WTC11 (cell line): ENCODE results near the gene DFFB. TPM values are rescaled to one million over a fixed set of nuclear protein-coding genes. Genes with fewer than 3 reads are reported as not detected.

ENCODE experiments used
- ATAC-seq: fragments of 200-7000 bp; cut with Tn5 transposase; 2 replicates; pipeline ENCODE4 v1.10.0; 2021; ENCODE audit warnings: mild to moderate bottlenecking, moderate library complexity
- CTCF ChIA-PET: fragments of 300-600 bp; sonication (Branson Sonifier 250); formaldehyde crosslinking; loops from one replicate; lab custom pipeline; 2021; ENCODE audit warnings: antibody characterized with exemption; lab: Charles Lee
- POLR2A ChIA-PET: fragments of 350-600 bp; sonication (Branson Sonifier 250); formaldehyde crosslinking; loops from one replicate; lab custom pipeline; 2021; ENCODE audit warnings: antibody characterized with exemption; lab: Charles Lee
- DNase-seq: peaks from one replicate; pipeline ENCODE4 v3.0.0; 2021; ENCODE audit warnings: low spot score
- H3K27ac Mint-ChIP-seq: 2 replicates; pipeline ENCODE4 v1.8.0; 2021; ENCODE audit warnings: mixed read lengths
- H3K27me3 Mint-ChIP-seq: 2 replicates; pipeline ENCODE4 v1.8.0; 2021; ENCODE audit warnings: low read depth, mild to moderate bottlenecking, moderate library complexity, mixed read lengths
- H3K36me3 Mint-ChIP-seq: 2 replicates; pipeline ENCODE4 v1.8.0; 2021; ENCODE audit warnings: mixed read lengths
- H3K4me1 Mint-ChIP-seq: 2 replicates; pipeline ENCODE4 v1.8.0; 2022; ENCODE audit warnings: mixed read lengths
- H3K4me3 Mint-ChIP-seq: 2 replicates; pipeline ENCODE4 v1.8.0; 2021; ENCODE audit warnings: mild to moderate bottlenecking, moderate library complexity, mixed read lengths
- H3K9me3 Mint-ChIP-seq: 2 replicates; pipeline ENCODE4 v1.8.0; 2021; ENCODE audit warnings: mixed read lengths
- ATF2 ChIP-seq: sonication (generic); formaldehyde crosslinking; IDR thresholded peaks from 2 replicates; pipeline ENCODE4 v1.8.1; 2022; ENCODE audit warnings: low read depth, missing genetic modification reagents, borderline replicate concordance
- ATF3 ChIP-seq: sonication (generic); formaldehyde crosslinking; conservative IDR thresholded peaks from 2 replicates; pipeline ENCODE4 v1.8.1; 2022; ENCODE audit warnings: mild to moderate bottlenecking, missing genetic modification reagents
- CBFB ChIP-seq: sonication (generic); formaldehyde crosslinking; IDR thresholded peaks from 2 replicates; pipeline ENCODE4 v1.8.1; 2022; ENCODE audit warnings: mild to moderate bottlenecking, low read depth, missing genetic modification reagents
- ELF4 ChIP-seq: sonication (generic); formaldehyde crosslinking; IDR thresholded peaks from 2 replicates; pipeline ENCODE4 v1.8.1; 2022; ENCODE audit warnings: low read depth, mild to moderate bottlenecking, moderate library complexity, missing genetic modification reagents
- ESRRA ChIP-seq: sonication (generic); formaldehyde crosslinking; IDR thresholded peaks from 2 replicates; pipeline ENCODE4 v1.8.1; 2022; ENCODE audit warnings: mild to moderate bottlenecking, missing genetic modification reagents, borderline replicate concordance
- IRF2 ChIP-seq: sonication (generic); formaldehyde crosslinking; IDR thresholded peaks from 2 replicates; pipeline ENCODE4 v1.8.0; 2022; ENCODE audit warnings: low read depth, missing genetic modification reagents, borderline replicate concordance
- KAT7 ChIP-seq: sonication (generic); formaldehyde crosslinking; IDR thresholded peaks from 2 replicates; pipeline ENCODE4 v1.8.1; 2023; ENCODE audit warnings: missing genetic modification reagents, mild to moderate bottlenecking, borderline replicate concordance
- MYBL2 ChIP-seq: sonication (generic); formaldehyde crosslinking; IDR thresholded peaks from 2 replicates; pipeline ENCODE4 v1.8.1; 2023; ENCODE audit warnings: mild to moderate bottlenecking, moderate library complexity, missing genetic modification reagents
- RELA ChIP-seq: sonication (generic); formaldehyde crosslinking; IDR thresholded peaks from 2 replicates; pipeline ENCODE4 v1.8.1; 2022; ENCODE audit warnings: missing genetic modification reagents, mild to moderate bottlenecking, borderline replicate concordance
- TEAD1 ChIP-seq: sonication (generic); formaldehyde crosslinking; IDR thresholded peaks from 2 replicates; pipeline ENCODE4 v1.8.0; 2022; ENCODE audit warnings: mild to moderate bottlenecking, missing genetic modification reagents
- TP53 ChIP-seq: sonication (generic); formaldehyde crosslinking; IDR thresholded peaks from 2 replicates; pipeline ENCODE4 v1.8.1; 2023; ENCODE audit warnings: mild to moderate bottlenecking, missing genetic modification reagents
- ZBTB21 ChIP-seq: sonication (generic); formaldehyde crosslinking; IDR thresholded peaks from 2 replicates; pipeline ENCODE4 v1.8.1; 2023; ENCODE audit warnings: mild to moderate bottlenecking, missing genetic modification reagents, borderline replicate concordance
- ZBTB43 ChIP-seq: sonication (generic); formaldehyde crosslinking; IDR thresholded peaks from 2 replicates; pipeline ENCODE4 v1.8.1; 2023; ENCODE audit warnings: mild to moderate bottlenecking, missing genetic modification reagents
- ZNF121 ChIP-seq: sonication (generic); formaldehyde crosslinking; IDR thresholded peaks from 2 replicates; pipeline ENCODE4 v1.8.0; 2023; ENCODE audit warnings: missing genetic modification reagents
- ZNF219 ChIP-seq: sonication (generic); formaldehyde crosslinking; IDR thresholded peaks from 2 replicates; pipeline ENCODE4 v1.8.0; 2023; ENCODE audit warnings: missing genetic modification reagents, mild to moderate bottlenecking, borderline replicate concordance
- ZNF263 ChIP-seq: sonication (generic); formaldehyde crosslinking; IDR thresholded peaks from 2 replicates; pipeline ENCODE4 v1.8.1; 2022; ENCODE audit warnings: low read depth, mild to moderate bottlenecking, moderate library complexity, missing genetic modification reagents
- ZNF317 ChIP-seq: sonication (generic); formaldehyde crosslinking; IDR thresholded peaks from 2 replicates; pipeline ENCODE4 v1.8.1; 2023; ENCODE audit warnings: low read depth, mild to moderate bottlenecking, moderate library complexity, missing genetic modification reagents, borderline replicate concordance
- ZNF425 ChIP-seq: fragments of 250-450 bp; sonication (Bioruptor Pico); conservative IDR thresholded peaks from 2 replicates; pipeline ENCODE4 v1.9.0; 2021; ENCODE audit warnings: mild to moderate bottlenecking
- ZNF512 ChIP-seq: sonication (generic); formaldehyde crosslinking; IDR thresholded peaks from 2 replicates; pipeline ENCODE4 v1.8.1; 2022; ENCODE audit warnings: missing genetic modification reagents, borderline replicate concordance
- ZNF671 ChIP-seq: fragments of 250-450 bp; sonication (Bioruptor Pico); IDR thresholded peaks from 2 replicates; pipeline ENCODE4 v1.8.0; 2021; ENCODE audit warnings: mild to moderate bottlenecking
- total RNA-seq: library from RNA; stranded (reverse); gene quantifications from 3 replicates; pipeline ENCODE4 v1.2.3, GENCODE V29; 2021
- TF ChIP-seq, protein P1 (sequence below): sonication (generic); formaldehyde crosslinking; IDR thresholded peaks from 2 replicates; pipeline ENCODE4 v1.8.1; 2023; ENCODE audit warnings: mild to moderate bottlenecking, missing genetic modification reagents, borderline replicate concordance

The DFFB gene
- total RNA-seq, 1 experiment from 2014 or later, result 9.2 TPM

GRCh38 chr1:3911981-3912808 lies 54.9 kb downstream of the DFFB start (continued):
- TF ChIP-seq, protein P1, sequence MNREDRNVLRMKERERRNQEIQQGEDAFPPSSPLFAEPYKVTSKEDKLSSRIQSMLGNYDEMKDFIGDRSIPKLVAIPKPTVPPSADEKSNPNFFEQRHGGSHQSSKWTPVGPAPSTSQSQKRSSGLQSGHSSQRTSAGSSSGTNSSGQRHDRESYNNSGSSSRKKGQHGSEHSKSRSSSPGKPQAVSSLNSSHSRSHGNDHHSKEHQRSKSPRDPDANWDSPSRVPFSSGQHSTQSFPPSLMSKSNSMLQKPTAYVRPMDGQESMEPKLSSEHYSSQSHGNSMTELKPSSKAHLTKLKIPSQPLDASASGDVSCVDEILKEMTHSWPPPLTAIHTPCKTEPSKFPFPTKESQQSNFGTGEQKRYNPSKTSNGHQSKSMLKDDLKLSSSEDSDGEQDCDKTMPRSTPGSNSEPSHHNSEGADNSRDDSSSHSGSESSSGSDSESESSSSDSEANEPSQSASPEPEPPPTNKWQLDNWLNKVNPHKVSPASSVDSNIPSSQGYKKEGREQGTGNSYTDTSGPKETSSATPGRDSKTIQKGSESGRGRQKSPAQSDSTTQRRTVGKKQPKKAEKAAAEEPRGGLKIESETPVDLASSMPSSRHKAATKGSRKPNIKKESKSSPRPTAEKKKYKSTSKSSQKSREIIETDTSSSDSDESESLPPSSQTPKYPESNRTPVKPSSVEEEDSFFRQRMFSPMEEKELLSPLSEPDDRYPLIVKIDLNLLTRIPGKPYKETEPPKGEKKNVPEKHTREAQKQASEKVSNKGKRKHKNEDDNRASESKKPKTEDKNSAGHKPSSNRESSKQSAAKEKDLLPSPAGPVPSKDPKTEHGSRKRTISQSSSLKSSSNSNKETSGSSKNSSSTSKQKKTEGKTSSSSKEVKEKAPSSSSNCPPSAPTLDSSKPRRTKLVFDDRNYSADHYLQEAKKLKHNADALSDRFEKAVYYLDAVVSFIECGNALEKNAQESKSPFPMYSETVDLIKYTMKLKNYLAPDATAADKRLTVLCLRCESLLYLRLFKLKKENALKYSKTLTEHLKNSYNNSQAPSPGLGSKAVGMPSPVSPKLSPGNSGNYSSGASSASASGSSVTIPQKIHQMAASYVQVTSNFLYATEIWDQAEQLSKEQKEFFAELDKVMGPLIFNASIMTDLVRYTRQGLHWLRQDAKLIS (CRISPR knock-in tag), result no peak
- no peak for TF ChIP-seq ZNF317
- no peak for TF ChIP-seq ZNF671 (CRISPR knock-in tag)

GRCh38 chr1:3912809-3913685 lies 55.8 kb downstream of the DFFB start:
- no peak for TF ChIP-seq ZNF219 (CRISPR knock-in tag)
- TF ChIP-seq IRF2 (CRISPR knock-in tag), result no peak
- TF ChIP-seq MYBL2 (CRISPR knock-in tag), result no peak
- TF ChIP-seq RELA (CRISPR knock-in tag), result no peak
- no peak for TF ChIP-seq ZNF263 (CRISPR knock-in tag)
- TF ChIP-seq ATF3, result no peak
- no peak for TF ChIP-seq ZNF425 (CRISPR knock-in tag)
- no peak for TF ChIP-seq KAT7 (CRISPR knock-in tag)
- no peak for TF ChIP-seq TEAD1
- no peak for TF ChIP-seq CBFB
- no peak for TF ChIP-seq ZNF121 (CRISPR knock-in tag)
- no peak for TF ChIP-seq ELF4 (CRISPR knock-in tag)
- TF ChIP-seq ZBTB21, result no peak
- TF ChIP-seq ZBTB43 (CRISPR knock-in tag), result no peak
- TF ChIP-seq ZNF512 (CRISPR knock-in tag), result no peak
- TF ChIP-seq ATF2 (CRISPR knock-in tag), result no peak
- no peak for TF ChIP-seq ESRRA
- no peak for TF ChIP-seq TP53 (CRISPR knock-in tag)
- H3K4me3 Mint-ChIP-seq, result no peak overlapping the region
- H3K4me1 Mint-ChIP-seq, result no peaks in the 10 kb centered on the region
- peaks cover 26% of the 10 kb centered on the region for H3K36me3 Mint-ChIP-seq
- ChIA-PET CTCF (no interaction called here), POLR2A (no interaction called here)
- no peak for DNase-seq
- H3K27ac Mint-ChIP-seq, result no peak overlapping the region
- no peak for ATAC-seq
- peaks cover 4% of the 10 kb centered on the region; the same call in 1 of the 2 replicates for H3K27me3 Mint-ChIP-seq
- peaks cover 32% of the 10 kb centered on the region for H3K9me3 Mint-ChIP-seq
